OCI-LY3 (cell line): Measurements from ENCODE around the gene MEN1.
A peak's percentile ranks its signal among the peaks of the same experiment; 100 is the strongest.

Experiments
- H2AFZ ChIP-seq: fragments of 200-600, 300-600 bp; shearing (Covaris generic); 2 replicates; pipeline ENCODE4 v1.6.0; 2014; ENCODE audit warnings: antibody characterized with exemption, low read depth, low read length
- H3K27ac ChIP-seq: fragments of 200-600, 300-600 bp; sonication (generic); 2 replicates; pipeline ENCODE4 v1.5.1; 2014; ENCODE audit warnings: mild to moderate bottlenecking, low read length, moderate library complexity, mixed read lengths
- H3K27me3 ChIP-seq: fragments of 200-600, 300-600 bp; sonication (generic); 2 replicates; pipeline ENCODE4 v1.6.1; 2014; ENCODE audit warnings: low read depth, low read length, mixed read lengths
- H3K36me3 ChIP-seq: fragments of 200-600, 300-600 bp; sonication (generic); replicated peaks from 2 replicates; pipeline ENCODE3; 2014; ENCODE audit warnings: low read depth, low read length, mixed read lengths
- H3K4me1 ChIP-seq: fragments of 300-600, 200-600 bp; sonication (generic); 2 replicates; pipeline ENCODE4 v1.6.1; 2014; ENCODE audit warnings: low read length, mixed read lengths
- H3K4me2 ChIP-seq: fragments of 200-600, 300-600 bp; sonication (generic); 2 replicates; pipeline ENCODE4 v1.6.1; 2014; ENCODE audit warnings: low read length, mixed read lengths
- H3K4me3 ChIP-seq: fragments of 300-600, 200-600 bp; sonication (generic); 2 replicates; pipeline ENCODE4 v1.5.1; 2014; ENCODE audit warnings: antibody characterized with exemption, mild to moderate bottlenecking, low read length, moderate library complexity
- H3K79me2 ChIP-seq: fragments of 300-600, 200-600 bp; shearing (Covaris generic); 2 replicates; pipeline ENCODE4 v1.6.1; 2014; ENCODE audit warnings: mild to moderate bottlenecking, low read length, mixed read lengths
- H3K9ac ChIP-seq: fragments of 300-600, 200-600 bp; shearing (Covaris generic); 2 replicates; pipeline ENCODE4 v1.6.0; 2014; ENCODE audit warnings: mild to moderate bottlenecking, low read length, moderate library complexity
- H3K9me3 ChIP-seq: fragments of 200-600, 300-600 bp; shearing (Covaris generic); 2 replicates; pipeline ENCODE4 v1.6.1; 2014; ENCODE audit warnings: low read length, mixed read lengths; ENCODE audit not compliant: insufficient read depth
- H4K20me1 ChIP-seq: fragments of 200-600, 300-600 bp; sonication (generic); 2 replicates; pipeline ENCODE4 v1.6.1; 2016; ENCODE audit warnings: low read length, mixed read lengths; ENCODE audit not compliant: insufficient read depth
- EZH2phosphoT487 ChIP-seq: fragments of 200-600 bp; shearing (Covaris generic); IDR thresholded peaks from 2 replicates; pipeline ENCODE4 v1.6.1; 2018; ENCODE audit warnings: antibody characterized with exemption, mixed run types, low read depth
- TF ChIP-seq, protein P1 (sequence below): fragments of 200-600, 300-600 bp; sonication (generic); IDR thresholded peaks from 2 replicates; pipeline ENCODE4 v1.5.1; 2014; ENCODE audit warnings: antibody characterized with exemption, low read length, low read depth

The MEN1 gene

GRCh38 chr11:64768300-64768694 lies 42.1 kb downstream of the MEN1 start:
- Histone ChIP-seq H3K27me3 (no peaks in the 10 kb centered on the region), H3K9me3 (no peaks in the 10 kb centered on the region), H3K79me2 (peaks cover 71% of the 10 kb centered on the region), H3K4me2 (no peak overlapping the region), H3K9ac (no peak overlapping the region), H2AFZ (no peak overlapping the region), H3K27ac (no peak overlapping the region), H3K36me3 (peaks cover 87% of the 10 kb centered on the region), H4K20me1 (peaks cover 90% of the 10 kb centered on the region), H3K4me1 (peaks cover 25% of the 10 kb centered on the region), H3K4me3 (no peak overlapping the region)
- TF ChIP-seq EZH2phosphoT487: no peak
- TF ChIP-seq, protein P1, sequence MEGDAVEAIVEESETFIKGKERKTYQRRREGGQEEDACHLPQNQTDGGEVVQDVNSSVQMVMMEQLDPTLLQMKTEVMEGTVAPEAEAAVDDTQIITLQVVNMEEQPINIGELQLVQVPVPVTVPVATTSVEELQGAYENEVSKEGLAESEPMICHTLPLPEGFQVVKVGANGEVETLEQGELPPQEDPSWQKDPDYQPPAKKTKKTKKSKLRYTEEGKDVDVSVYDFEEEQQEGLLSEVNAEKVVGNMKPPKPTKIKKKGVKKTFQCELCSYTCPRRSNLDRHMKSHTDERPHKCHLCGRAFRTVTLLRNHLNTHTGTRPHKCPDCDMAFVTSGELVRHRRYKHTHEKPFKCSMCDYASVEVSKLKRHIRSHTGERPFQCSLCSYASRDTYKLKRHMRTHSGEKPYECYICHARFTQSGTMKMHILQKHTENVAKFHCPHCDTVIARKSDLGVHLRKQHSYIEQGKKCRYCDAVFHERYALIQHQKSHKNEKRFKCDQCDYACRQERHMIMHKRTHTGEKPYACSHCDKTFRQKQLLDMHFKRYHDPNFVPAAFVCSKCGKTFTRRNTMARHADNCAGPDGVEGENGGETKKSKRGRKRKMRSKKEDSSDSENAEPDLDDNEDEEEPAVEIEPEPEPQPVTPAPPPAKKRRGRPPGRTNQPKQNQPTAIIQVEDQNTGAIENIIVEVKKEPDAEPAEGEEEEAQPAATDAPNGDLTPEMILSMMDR: no peak

GRCh38 chr11:64767344-64768299 lies 42.7 kb downstream of the MEN1 start:
- H3K4me1 ChIP-seq: peaks cover 18% of the 10 kb centered on the region
- TF ChIP-seq EZH2phosphoT487: no peak
- TF ChIP-seq, protein P1: peak; percentile 85
- H2AFZ ChIP-seq: no peak overlapping the region
- peaks cover 64% of the 10 kb centered on the region for H3K79me2 ChIP-seq
- H3K4me2 ChIP-seq: no peak overlapping the region
- no peak overlapping the region for H3K9ac ChIP-seq
- peaks cover 87% of the 10 kb centered on the region for H3K36me3 ChIP-seq
- H3K27ac ChIP-seq: peak overlapping the region; percentile 14; the same call in 1 of the 2 replicates
- no peaks in the 10 kb centered on the region for H3K27me3 ChIP-seq
- H3K4me3 ChIP-seq: no peak overlapping the region
- no peaks in the 10 kb centered on the region for H3K9me3 ChIP-seq
- peaks cover 90% of the 10 kb centered on the region for H4K20me1 ChIP-seq

- H3K4me3 ChIP-seq: no peak overlapping the region
- H3K27me3 ChIP-seq: no peaks in the 10 kb centered on the region
- peaks cover 10% of the 10 kb centered on the region for H3K4me1 ChIP-seq
- peaks cover 87% of the 10 kb centered on the region for H3K36me3 ChIP-seq
- TF ChIP-seq, protein P1: no peak
- TF ChIP-seq EZH2phosphoT487: no peak
- peaks cover 58% of the 10 kb centered on the region for H3K79me2 ChIP-seq
- peaks cover 90% of the 10 kb centered on the region for H4K20me1 ChIP-seq
- no peak overlapping the region for H2AFZ ChIP-seq
- H3K9me3 ChIP-seq: no peaks in the 10 kb centered on the region
- no peak overlapping the region for H3K4me2 ChIP-seq
- H3K27ac ChIP-seq: no peak overlapping the region
- no peak overlapping the region for H3K9ac ChIP-seq
Observed at GRCh38 chr11:64766881-64767280, 43.5 kb downstream of the MEN1 start.

DNA sequence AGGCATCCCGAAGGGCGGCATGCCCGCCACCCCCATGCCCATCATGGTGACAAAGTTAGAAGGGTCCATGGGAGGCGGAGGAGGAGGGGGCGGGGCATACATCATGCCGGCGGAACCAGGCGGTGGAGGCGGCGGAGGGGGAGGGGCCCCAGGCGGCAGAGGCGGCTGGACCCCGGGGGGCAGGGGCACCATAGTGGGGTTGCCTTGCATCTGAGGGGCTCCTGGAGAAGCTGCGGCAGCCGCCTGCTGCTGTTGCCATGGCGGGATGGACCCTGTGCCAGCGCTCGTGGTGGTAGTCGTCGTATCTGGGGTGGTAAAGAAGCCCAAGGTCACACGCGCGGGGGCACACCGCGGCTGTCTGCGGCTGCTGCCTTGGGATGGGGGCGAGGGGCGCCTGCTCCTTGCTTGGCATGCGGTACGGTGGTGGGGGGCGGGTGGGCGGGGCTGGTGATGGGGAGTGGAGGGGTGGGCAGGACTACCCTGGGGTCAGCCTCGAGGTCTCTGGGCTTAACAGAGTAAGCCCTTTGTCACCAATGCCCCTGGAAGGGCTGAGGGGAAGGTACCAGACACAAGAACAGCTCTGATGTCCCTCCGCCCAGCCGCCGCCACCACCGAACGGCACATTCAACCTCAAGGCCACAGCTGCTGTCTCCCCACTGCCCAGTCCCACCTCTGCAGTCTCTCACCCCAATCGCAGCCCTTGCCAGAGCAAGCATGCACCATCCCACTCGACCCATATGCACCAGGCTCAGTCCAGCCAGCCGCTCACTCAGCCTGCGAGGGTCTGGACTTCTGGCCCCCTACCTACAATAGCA lies 44.3 kb downstream of the MEN1 start:
- Histone ChIP-seq H3K4me1 (peaks cover 2% of the 10 kb centered on the region; the same call in 1 of the 2 replicates), H3K27ac (no peak overlapping the region), H3K79me2 (peaks cover 49% of the 10 kb centered on the region), H3K9me3 (no peaks in the 10 kb centered on the region), H3K9ac (no peak overlapping the region), H3K4me2 (no peak overlapping the region), H3K36me3 (peaks cover 79% of the 10 kb centered on the region), H4K20me1 (peaks cover 82% of the 10 kb centered on the region), H3K27me3 (no peaks in the 10 kb centered on the region), H2AFZ (no peak overlapping the region), H3K4me3 (no peak overlapping the region)
- TF ChIP-seq, protein P1: no peak
- TF ChIP-seq EZH2phosphoT487: no peak
